AG08395 (cell line): Measurements from ENCODE around the gene WNK4.

Source experiments
- DNase-seq: peaks from one replicate; pipeline ENCODE4 v3.0.0; 2012; ENCODE audit warnings: mixed read lengths, low spot score

Gene WNK4

GRCh38 chr17:42841975-42842685 is 61.7 kb downstream of the WNK4 start:
- DNase-seq = peak; percentile 36

GRCh38 chr17:42843358-42843934 is 63.0 kb downstream of the WNK4 start:
- DNase-seq = peak; percentile 87

- peak; percentile 35 for DNase-seq
Observed at GRCh38 chr17:42844271-42844670, 63.9 kb downstream of the WNK4 start, which contains the start of gene AOC2. Gene AOC2, plus strand, starts transcription at chr17:42844580. Its CDS starts 47 bp downstream, at chr17:42844627.

- DNase-seq = no peak
Observed at GRCh38 chr17:42844761-42845555, 64.5 kb downstream of the WNK4 start.

- no peak for DNase-seq
Observed at GRCh38 chr17:42845556-42845917, 65.1 kb downstream of the WNK4 start.

GRCh38 chr17:42845918-42846593 is 65.6 kb downstream of the WNK4 start:
- no peak for DNase-seq
